ENCODE data around the gene LAMB2.

- TF ChIP-seq CEBPB (IDR thresholded peaks at IDR 0.05) = no peak
- TF ChIP-seq EP300 (IDR thresholded peaks at IDR 0.05; ENCODE audit: borderline replicate concordance) = 0 out of 2 replicates have a peak, but pooled peaks have one; percentile 27
- TF ChIP-seq CREB1 (IDR thresholded peaks at IDR 0.05; ENCODE audit: low read depth) = no peak
- peak; percentile 14; the same call in 1 of the 2 replicates for TF ChIP-seq FOXM1 (IDR thresholded peaks at IDR 0.05; ENCODE audit: borderline replicate concordance, low read depth)
- TF ChIP-seq RAD21 (IDR thresholded peaks at IDR 0.05; ENCODE audit: low read depth) = no peak
- TF ChIP-seq YY1 (IDR thresholded peaks at IDR 0.05; ENCODE audit: low read depth) = peak; percentile 57
- peak; percentile 56; the same call in 1 of the 2 replicates for TF ChIP-seq TCF12 (IDR thresholded peaks at IDR 0.05; ENCODE audit: low read depth)
- no peak for TF ChIP-seq REST (IDR thresholded peaks at IDR 0.05; ENCODE audit: low read depth)
- TF ChIP-seq USF1 (IDR thresholded peaks at IDR 0.05) = no peak
- TF ChIP-seq TAF1 (IDR thresholded peaks at IDR 0.05; ENCODE audit: low read depth) = peak; percentile 53; the same call in 1 of the 2 replicates
- 0 out of 2 replicates have a peak, but pooled peaks have one; percentile 8 for TF ChIP-seq NFIC (IDR thresholded peaks at IDR 0.05)
- TF ChIP-seq TEAD4 (IDR thresholded peaks at IDR 0.05) = peak; percentile 91
- peak; percentile 5; the same call in 1 of the 2 replicates for TF ChIP-seq EGR1 (IDR thresholded peaks at IDR 0.05)
These were observed 539 bp upstream of the LAMB2 start for GRCh38 chr3:49133226-49133951.

Data from Ishikawa (cell line).